Activated CD4-positive, alpha-beta T cell treated with anti-CD3 and anti-CD28 coated beads for 36 hours (primary cell): ENCODE measurements around the gene SRPK2. TPM values are rescaled to one million over a fixed set of nuclear protein-coding genes. Genes with fewer than 3 reads are reported as not detected.
A peak's percentile ranks its signal among the peaks of the same experiment; 100 is the strongest.
"Not testable (repeated sequence)": the region's sequence is repeated elsewhere in the genome, so short reads cannot be mapped to it uniquely, and the experiment has no call there.

Experiments
- ATAC-seq: fragments of 200-7000 bp; cut with Tn5 transposase; one replicate; pipeline ENCODE4 v1.10.0; 2021; ENCODE audit warnings: mild to moderate bottlenecking, moderate library complexity
- CTCF ChIA-PET: fragments of 350-600 bp; sonication (Branson Sonifier 250); formaldehyde crosslinking; loops from one replicate; lab custom pipeline; 2021; ENCODE audit warnings: antibody characterized with exemption; lab: Charles Lee
- POLR2A ChIA-PET: fragments of 350-600 bp; sonication (Branson Sonifier 250); formaldehyde crosslinking; loops from one replicate; lab custom pipeline; 2021; ENCODE audit warnings: antibody characterized with exemption, inconsistent platforms; lab: Charles Lee
- DNase-seq: peaks from one replicate; pipeline ENCODE4 v3.0.0-alpha.2; 2020
- H3K27ac Mint-ChIP-seq: one replicate; pipeline ENCODE4 v1.8.0; 2021; ENCODE audit warnings: mixed read lengths
- H3K27me3 Mint-ChIP-seq: one replicate; pipeline ENCODE4 v1.8.0; 2021; ENCODE audit warnings: mixed read lengths
- H3K36me3 Mint-ChIP-seq: one replicate; pipeline ENCODE4 v1.8.0; 2021; ENCODE audit warnings: low read depth, mixed read lengths
- H3K4me1 Mint-ChIP-seq: one replicate; pipeline ENCODE4 v1.8.0; 2021; ENCODE audit warnings: mixed read lengths
- H3K4me3 Mint-ChIP-seq: one replicate; pipeline ENCODE4 v1.8.0; 2021; ENCODE audit warnings: mild to moderate bottlenecking, moderate library complexity, mixed read lengths
- H3K9me3 Mint-ChIP-seq: one replicate; pipeline ENCODE4 v1.8.0; 2021; ENCODE audit warnings: low read depth, mixed read lengths
- intact Hi-C, 2 experiments: fragments of 100-400 bp; cut with DNase I in 1 of 2; cut with micrococcal nuclease in 1 of 2; formaldehyde crosslinking; loops; one replicate each; pipeline versions ENCODE4 v1.14.2 to v1.15.1; 2022 to 2024; cut with DNase I, micrococcal nuclease
- total RNA-seq, 2 experiments: library from RNA; stranded (reverse); gene quantifications; one replicate each; pipeline ENCODE4 v1.2.3, GENCODE V29; 2021

SRPK2 gene
- total RNA-seq, 2 experiments from 2014 or later, result 42.7 to 42.9 TPM

DNA sequence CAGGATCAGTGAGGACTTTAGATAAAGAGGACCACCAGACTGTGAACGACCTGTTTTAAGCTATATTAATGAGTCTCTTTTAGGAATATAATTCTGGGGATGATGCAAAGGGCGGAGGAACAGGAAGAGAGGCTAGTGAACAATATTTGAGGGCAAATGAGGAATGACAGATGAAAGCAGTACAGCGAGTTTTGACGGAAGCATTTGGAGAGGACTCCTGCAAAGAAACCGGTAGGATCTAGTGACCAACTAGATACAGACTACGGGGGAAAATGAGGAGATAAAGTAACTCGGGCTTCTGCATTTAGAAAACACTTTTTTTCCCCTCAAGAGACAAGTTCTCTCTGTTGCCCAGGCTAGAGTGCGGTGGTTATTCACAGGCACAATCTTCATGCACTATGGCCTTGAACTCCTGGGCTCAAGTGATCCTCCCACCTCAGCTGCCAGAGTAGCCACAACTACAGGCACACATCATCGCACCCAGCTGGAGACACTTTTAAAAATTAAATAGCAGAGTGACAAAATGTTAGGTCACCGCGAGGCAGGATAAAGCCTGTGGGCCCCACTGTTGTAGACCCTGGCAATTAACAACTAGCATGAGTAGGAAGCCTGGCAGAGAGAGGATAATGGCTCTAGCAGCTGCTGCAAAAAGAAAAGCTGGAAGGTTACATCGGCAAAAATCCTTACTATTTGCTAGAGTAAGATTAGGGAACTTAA lies 143.2 kb downstream of the SRPK2 start:
- DNase-seq (no peak), ATAC-seq (no peak)
- peaks cover 2% of the 10 kb centered on the region for H3K36me3 Mint-ChIP-seq
- H3K4me3 Mint-ChIP-seq, result no peak overlapping the region
- intact Hi-C loops, result no loop called here
- H3K27ac Mint-ChIP-seq, result no peak overlapping the region
- CTCF ChIA-PET, result interaction anchor here (1.0 kb wide), 1 partner anchor 83 kb away, joined by 3 read pairs; no protein-coding TSS in a partner anchor
- no peaks in the 10 kb centered on the region for H3K9me3 Mint-ChIP-seq
- H3K4me1 Mint-ChIP-seq, result peaks cover 16% of the 10 kb centered on the region
- POLR2A ChIA-PET, result no interaction called here
- no peaks in the 10 kb centered on the region for H3K27me3 Mint-ChIP-seq

DNA sequence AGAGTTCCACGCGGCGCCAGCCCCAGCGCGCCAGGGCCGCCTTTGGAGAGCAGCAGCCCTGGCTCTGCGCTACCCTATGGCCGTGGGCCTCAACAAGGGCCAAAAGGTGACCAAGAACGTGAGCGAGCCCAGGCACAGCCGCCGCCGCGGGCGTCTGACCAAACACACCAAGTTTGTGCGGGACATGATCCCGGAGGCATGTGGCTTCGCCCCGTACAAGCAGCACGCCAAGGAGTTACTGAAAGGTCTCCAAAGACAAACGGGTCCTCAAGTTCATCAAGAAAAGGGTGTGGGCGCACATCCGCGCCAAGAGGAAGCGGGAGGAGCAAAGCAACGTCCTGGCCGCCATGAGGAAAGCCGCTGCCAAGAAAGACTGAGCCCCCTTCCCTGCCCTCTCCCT lies 144.1 kb downstream of the SRPK2 start:
- no peak for DNase-seq
- no peak for ATAC-seq
- Mint-ChIP-seq H3K4me1 (peaks cover 21% of the 10 kb centered on the region), H3K9me3 (no peaks in the 10 kb centered on the region), H3K36me3 (peaks cover 2% of the 10 kb centered on the region), H3K4me3 (no peak overlapping the region), H3K27me3 (no peaks in the 10 kb centered on the region), H3K27ac (no peak overlapping the region)
- ChIA-PET POLR2A (no interaction called here), CTCF (no interaction called here)
- intact Hi-C loops, result no loop called here

GRCh38 chr7:105241198-105241597 lies 147.5 kb downstream of the SRPK2 start:
- CTCF ChIA-PET, result interaction anchor here (1.7 kb wide), 1 partner anchor 10 kb away, joined by 7 read pairs; no protein-coding TSS in a partner anchor
- Mint-ChIP-seq H3K27me3 (no peaks in the 10 kb centered on the region), H3K4me3 (no peak overlapping the region), H3K27ac (peak overlapping the region; percentile 17), H3K36me3 (peaks cover 2% of the 10 kb centered on the region), H3K9me3 (no peaks in the 10 kb centered on the region), H3K4me1 (peaks cover 39% of the 10 kb centered on the region)
- DNase-seq (no peak), ATAC-seq (no peak)
- intact Hi-C loops, result no loop called here
- POLR2A ChIA-PET, result no interaction called here

- Mint-ChIP-seq H3K4me3 (no peak overlapping the region), H3K27me3 (no peaks in the 10 kb centered on the region), H3K36me3 (no peaks in the 10 kb centered on the region), H3K4me1 (peaks cover 50% of the 10 kb centered on the region), H3K27ac (no peak overlapping the region), H3K9me3 (peaks cover 3% of the 10 kb centered on the region)
- intact Hi-C loops, result no loop called here
- ChIA-PET CTCF (interaction anchor here (0.7 to 1.7 kb wide), 4 partner anchors 9 to 96 kb away, joined by 3 to 4 read pairs (median 3); no protein-coding TSS in a partner anchor), POLR2A (no interaction called here)
- ATAC-seq (no peak), DNase-seq (no peak)
These were observed 150.4 kb downstream of the SRPK2 start for GRCh38 chr7:105238198-105238765.

GRCh38 chr7:105234886-105235285 lies 153.8 kb downstream of the SRPK2 start:
- Mint-ChIP-seq H3K36me3 (peaks cover 7% of the 10 kb centered on the region), H3K4me1 (peaks cover 33% of the 10 kb centered on the region), H3K27me3 (no peaks in the 10 kb centered on the region), H3K4me3 (no peak overlapping the region), H3K27ac (no peak overlapping the region), H3K9me3 (peaks cover 3% of the 10 kb centered on the region)
- intact Hi-C loops, result no loop called here
- CTCF ChIA-PET, result interaction anchor here (0.7 kb wide), 1 partner anchor 260 kb away, joined by 3 read pairs; no protein-coding TSS in a partner anchor
- no peak for DNase-seq
- no peak for ATAC-seq
- POLR2A ChIA-PET, result no interaction called here

DNA sequence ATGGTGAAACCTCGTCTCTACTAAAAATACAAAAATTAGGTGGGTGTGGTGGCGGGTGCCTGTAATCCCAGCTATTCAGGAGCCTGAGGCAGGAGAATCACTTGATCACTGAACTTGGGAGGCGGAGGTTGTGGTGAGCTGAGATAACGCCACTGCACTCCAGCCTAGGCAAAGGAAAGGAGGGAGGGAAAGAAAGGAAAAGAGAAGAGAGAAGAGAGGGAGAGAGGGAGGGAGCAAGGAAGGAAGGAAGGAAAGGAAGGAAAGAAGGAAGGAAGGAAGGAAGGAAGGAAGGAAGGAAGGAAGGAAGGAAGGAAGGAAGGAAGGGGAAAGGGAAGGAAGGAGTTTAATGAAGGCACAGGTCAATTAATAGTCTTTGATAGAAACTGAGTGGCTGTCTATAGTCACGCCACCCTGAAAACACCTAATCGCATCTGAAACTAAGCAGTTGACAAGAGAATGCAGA lies 155.9 kb downstream of the SRPK2 start:
- DNase-seq, ATAC-seq, H3K27ac Mint-ChIP-seq, H3K27me3 Mint-ChIP-seq, POLR2A ChIA-PET, intact Hi-C loops, H3K4me3 Mint-ChIP-seq, H3K9me3 Mint-ChIP-seq: not testable (repeated sequence)
- CTCF ChIA-PET, result interaction anchor here (1.1 kb wide), 2 partner anchors 24 to 42 kb away, joined by 3 to 4 read pairs; no protein-coding TSS in a partner anchor
- Mint-ChIP-seq H3K36me3 (peaks cover 15% of the 10 kb centered on the region), H3K4me1 (peaks cover 23% of the 10 kb centered on the region)

GRCh38 chr7:105230486-105230885 lies 158.2 kb downstream of the SRPK2 start:
- Mint-ChIP-seq H3K27me3 (no peaks in the 10 kb centered on the region), H3K27ac (no peak overlapping the region), H3K9me3 (no peaks in the 10 kb centered on the region), H3K36me3 (peaks cover 18% of the 10 kb centered on the region), H3K4me1 (peaks cover 6% of the 10 kb centered on the region), H3K4me3 (no peak overlapping the region)
- ChIA-PET CTCF (no interaction called here), POLR2A (no interaction called here)
- ATAC-seq (no peak), DNase-seq (no peak)
- intact Hi-C loops, result no loop called here

- ChIA-PET POLR2A (no interaction called here), CTCF (interaction anchor here (1.1 to 1.7 kb wide), 2 partner anchors 9 to 38 kb away, joined by 3 to 4 read pairs; no protein-coding TSS in a partner anchor)
- Mint-ChIP-seq H3K9me3 (no peaks in the 10 kb centered on the region), H3K27me3 (no peaks in the 10 kb centered on the region), H3K27ac (no peak overlapping the region), H3K4me1 (peaks cover 12% of the 10 kb centered on the region), H3K36me3 (peaks cover 18% of the 10 kb centered on the region), H3K4me3 (no peak overlapping the region)
- DNase-seq (no peak), ATAC-seq (no peak)
- intact Hi-C loops, result no loop called here
These were observed 159.1 kb downstream of the SRPK2 start for GRCh38 chr7:105229641-105230040.

GRCh38 chr7:105228555-105228954 lies 160.2 kb downstream of the SRPK2 start:
- Mint-ChIP-seq H3K36me3 (peaks cover 18% of the 10 kb centered on the region), H3K27me3 (no peaks in the 10 kb centered on the region), H3K4me3 (no peak overlapping the region), H3K27ac (no peak overlapping the region), H3K4me1 (peaks cover 10% of the 10 kb centered on the region), H3K9me3 (no peaks in the 10 kb centered on the region)
- ChIA-PET CTCF (interaction anchor here (1.7 kb wide), 1 partner anchor 10 kb away, joined by 4 read pairs; no protein-coding TSS in a partner anchor), POLR2A (interaction anchor here (0.6 kb wide), 1 partner anchor 104 kb away, joined by 3 read pairs; no protein-coding TSS in a partner anchor)
- DNase-seq (no peak), ATAC-seq (no peak)
- intact Hi-C loops, result no loop called here

DNA sequence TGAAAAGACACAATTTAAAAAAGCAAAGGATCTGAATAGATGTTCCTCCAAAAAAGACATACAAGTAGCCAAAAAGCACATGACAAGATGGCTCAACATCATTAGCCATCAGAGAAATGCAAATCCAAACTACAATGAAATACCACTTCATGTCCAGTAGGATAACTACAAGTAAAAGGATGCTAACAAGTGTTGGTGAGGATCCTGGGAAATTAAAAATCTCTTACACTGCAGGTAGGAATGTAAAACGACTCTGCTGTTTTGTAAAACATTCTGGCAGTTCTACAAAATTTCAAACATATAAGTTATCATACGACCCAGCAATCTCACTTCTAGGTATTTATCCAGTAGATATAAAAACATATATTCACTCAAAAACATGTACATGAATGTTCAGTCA lies 161.3 kb downstream of the SRPK2 start:
- H3K4me3 Mint-ChIP-seq, result no peak overlapping the region
- peaks cover 14% of the 10 kb centered on the region for H3K4me1 Mint-ChIP-seq
- ChIA-PET POLR2A (no interaction called here), CTCF (no interaction called here)
- H3K27ac Mint-ChIP-seq, result no peak overlapping the region
- no peaks in the 10 kb centered on the region for H3K9me3 Mint-ChIP-seq
- no peak for DNase-seq
- H3K27me3 Mint-ChIP-seq, result no peaks in the 10 kb centered on the region
- no peak for ATAC-seq
- peaks cover 18% of the 10 kb centered on the region for H3K36me3 Mint-ChIP-seq
- intact Hi-C loops, result no loop called here

- peak; percentile 19 for DNase-seq
- intact Hi-C loops, result no loop called here
- Mint-ChIP-seq H3K27me3 (no peaks in the 10 kb centered on the region), H3K9me3 (no peaks in the 10 kb centered on the region), H3K27ac (no peak overlapping the region), H3K36me3 (peaks cover 11% of the 10 kb centered on the region), H3K4me3 (no peak overlapping the region), H3K4me1 (peaks cover 26% of the 10 kb centered on the region)
- CTCF ChIA-PET, result interaction anchor here (0.6 to 2.5 kb wide), 6 partner anchors 10 to 814 kb away, joined by 3 to 10 read pairs (median 4); no protein-coding TSS in a partner anchor
- peak; percentile 94 for ATAC-seq
- POLR2A ChIA-PET, result interaction anchor here (0.6 kb wide), 1 partner anchor 15 kb away, joined by 4 read pairs; no protein-coding TSS in a partner anchor
These were observed 163.7 kb downstream of the SRPK2 start for GRCh38 chr7:105224884-105225651.
